ENCODE measurements around the gene SORCS1.

The SORCS1 gene

DNA sequence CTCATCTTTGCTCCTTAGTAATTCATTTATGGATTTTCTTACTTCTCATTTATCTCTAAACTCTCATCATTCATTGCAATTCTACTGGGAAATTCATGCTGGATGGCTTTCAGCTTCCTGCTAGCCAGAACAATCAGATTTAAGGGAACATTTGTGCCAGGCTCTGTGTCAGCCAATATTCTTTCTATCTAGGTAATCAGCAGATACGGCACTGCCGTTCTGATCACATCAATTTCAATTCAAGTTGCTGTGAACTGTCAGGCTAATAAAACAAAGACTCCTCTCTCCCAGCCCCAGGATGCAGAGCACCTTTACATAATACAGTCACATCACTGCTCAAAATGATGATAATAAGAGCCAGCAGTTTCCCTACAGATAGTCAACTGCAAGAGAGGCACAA is 468.3 kb downstream of the SORCS1 start:
- no peak overlapping the region for H3K27ac ChIP-seq
- no peaks in the 10 kb centered on the region for H3K9me3 ChIP-seq (ENCODE audit: low read depth, low read length)
- no peak overlapping the region for H3K4me3 ChIP-seq
- no peaks in the 10 kb centered on the region for H3K36me3 ChIP-seq (ENCODE audit: insufficient read depth, low read length)
- DNase-seq (ENCODE audit: low read depth, low spot score) = no peak
- TF ChIP-seq EZH2 (IDR thresholded peaks at IDR 0.05) (no peak), POLR2AphosphoS5 (IDR thresholded peaks at IDR 0.05; ENCODE audit: borderline replicate concordance, low read depth, low read length) (no peak), FOXP2 (optimal IDR thresholded peaks at IDR 0.05; ENCODE audit: control extremely low read depth, extremely low read length, insufficient read depth) (no peak)
- no peak overlapping the region for H3K9ac ChIP-seq (ENCODE audit: insufficient read length)

DNA sequence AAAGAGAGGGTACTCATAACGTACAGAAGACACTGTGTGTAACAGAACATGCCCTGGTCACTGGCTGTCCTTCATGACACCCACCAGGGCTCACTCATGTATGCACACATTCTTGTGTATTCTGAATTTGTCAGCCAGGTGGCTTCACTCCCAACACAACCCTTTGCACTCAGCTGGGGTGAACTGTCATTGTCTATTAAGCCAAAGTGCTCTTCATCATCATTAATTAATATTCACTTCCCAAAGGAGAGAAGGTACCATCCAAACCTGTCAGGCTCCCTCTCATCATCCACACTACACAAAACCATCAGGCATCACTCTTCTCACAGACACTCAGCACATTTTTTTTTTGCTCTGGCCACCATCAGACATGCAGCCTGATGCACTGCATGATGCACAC is 469.8 kb downstream of the SORCS1 start:
- Histone ChIP-seq H3K27ac (no peak overlapping the region), H3K9me3 (ENCODE audit: low read depth, low read length) (no peaks in the 10 kb centered on the region), H3K36me3 (ENCODE audit: insufficient read depth, low read length) (no peaks in the 10 kb centered on the region), H3K4me3 (no peak overlapping the region), H3K9ac (ENCODE audit: insufficient read length) (no peak overlapping the region)
- no peak for DNase-seq (ENCODE audit: low read depth, low spot score)
- TF ChIP-seq EZH2 (IDR thresholded peaks at IDR 0.05) = no peak
- no peak for TF ChIP-seq FOXP2 (optimal IDR thresholded peaks at IDR 0.05; ENCODE audit: control extremely low read depth, extremely low read length, insufficient read depth)
- TF ChIP-seq POLR2AphosphoS5 (IDR thresholded peaks at IDR 0.05; ENCODE audit: borderline replicate concordance, low read depth, low read length) = no peak

DNA sequence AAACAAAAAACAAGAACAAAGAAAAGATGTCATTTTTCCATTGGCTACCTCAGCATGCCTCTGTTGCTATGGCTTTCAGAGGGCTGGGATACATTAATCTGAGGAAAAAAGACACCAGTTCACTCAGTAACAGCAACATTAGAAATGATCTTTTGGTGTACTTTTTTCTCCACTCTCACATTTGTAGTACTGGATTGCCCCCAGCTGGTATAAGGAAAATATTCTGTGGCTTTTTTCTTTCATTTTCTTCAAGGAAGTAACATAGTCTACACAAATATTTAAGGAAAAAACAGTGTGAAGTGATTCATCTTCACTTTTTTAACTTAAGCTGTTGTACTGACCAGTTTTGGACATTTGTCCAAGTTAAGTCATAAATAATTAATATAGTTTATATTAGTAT is 482.3 kb downstream of the SORCS1 start:
- Histone ChIP-seq H3K9me3 (ENCODE audit: low read depth, low read length) (no peaks in the 10 kb centered on the region), H3K4me3 (no peak overlapping the region), H3K36me3 (ENCODE audit: insufficient read depth, low read length) (no peaks in the 10 kb centered on the region), H3K9ac (ENCODE audit: insufficient read length) (no peak overlapping the region), H3K27ac (no peak overlapping the region)
- no peak for DNase-seq (ENCODE audit: low read depth, low spot score)
- TF ChIP-seq EZH2 (IDR thresholded peaks at IDR 0.05) (no peak), FOXP2 (optimal IDR thresholded peaks at IDR 0.05; ENCODE audit: control extremely low read depth, extremely low read length, insufficient read depth) (no peak), POLR2AphosphoS5 (IDR thresholded peaks at IDR 0.05; ENCODE audit: borderline replicate concordance, low read depth, low read length) (no peak)

DNA sequence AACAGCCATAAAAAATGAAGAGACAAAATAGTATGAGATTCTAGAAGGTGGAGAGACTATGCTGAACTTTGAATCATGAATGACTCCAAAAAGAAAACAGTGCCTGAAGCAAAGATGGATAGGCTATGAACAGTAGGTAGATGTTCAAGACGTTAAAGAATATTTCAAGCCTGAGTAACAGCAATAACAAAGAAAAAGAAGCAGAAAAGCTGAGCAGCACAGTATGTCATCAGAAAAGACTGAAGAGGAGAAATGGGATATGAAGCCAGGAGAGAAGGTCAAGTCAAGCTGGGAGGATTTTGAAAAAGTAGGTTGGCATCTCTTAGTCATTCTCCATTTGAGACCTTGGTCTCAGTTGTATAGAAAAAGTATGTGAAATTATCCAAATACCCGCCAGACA is 484.4 kb downstream of the SORCS1 start:
- Histone ChIP-seq H3K9me3 (ENCODE audit: low read depth, low read length) (no peaks in the 10 kb centered on the region), H3K27ac (no peak overlapping the region), H3K9ac (ENCODE audit: insufficient read length) (no peak overlapping the region), H3K4me3 (no peak overlapping the region), H3K36me3 (ENCODE audit: insufficient read depth, low read length) (no peaks in the 10 kb centered on the region)
- TF ChIP-seq EZH2 (IDR thresholded peaks at IDR 0.05) (no peak), POLR2AphosphoS5 (IDR thresholded peaks at IDR 0.05; ENCODE audit: borderline replicate concordance, low read depth, low read length) (no peak), FOXP2 (optimal IDR thresholded peaks at IDR 0.05; ENCODE audit: control extremely low read depth, extremely low read length, insufficient read depth) (no peak)
- DNase-seq (ENCODE audit: low read depth, low spot score) = no peak

DNA sequence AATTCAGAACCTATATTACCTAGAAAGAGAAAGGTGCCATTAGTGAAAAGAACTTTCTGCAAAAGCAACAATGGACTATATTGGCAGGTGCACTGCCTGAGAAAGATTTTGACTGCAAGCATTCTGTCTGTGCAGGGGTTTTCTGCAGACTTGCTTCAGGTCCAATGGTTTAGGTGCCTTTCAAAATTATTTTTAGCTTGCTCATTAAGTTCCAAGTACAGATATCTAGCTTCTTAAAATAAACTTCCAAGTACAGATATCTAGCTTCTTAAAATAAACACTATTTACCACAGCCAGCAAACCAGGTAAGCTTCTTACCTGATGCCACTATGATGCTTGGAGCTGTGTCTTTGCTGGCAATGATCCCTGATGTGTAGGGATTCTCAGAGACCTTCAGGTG is 485.2 kb downstream of the SORCS1 start:
- no peak for DNase-seq (ENCODE audit: low read depth, low spot score)
- Histone ChIP-seq H3K4me3 (no peak overlapping the region), H3K9me3 (ENCODE audit: low read depth, low read length) (no peaks in the 10 kb centered on the region), H3K27ac (no peak overlapping the region), H3K36me3 (ENCODE audit: insufficient read depth, low read length) (no peaks in the 10 kb centered on the region), H3K9ac (ENCODE audit: insufficient read length) (no peak overlapping the region)
- TF ChIP-seq POLR2AphosphoS5 (IDR thresholded peaks at IDR 0.05; ENCODE audit: borderline replicate concordance, low read depth, low read length) (no peak), FOXP2 (optimal IDR thresholded peaks at IDR 0.05; ENCODE audit: control extremely low read depth, extremely low read length, insufficient read depth) (no peak), EZH2 (IDR thresholded peaks at IDR 0.05) (no peak)

DNA sequence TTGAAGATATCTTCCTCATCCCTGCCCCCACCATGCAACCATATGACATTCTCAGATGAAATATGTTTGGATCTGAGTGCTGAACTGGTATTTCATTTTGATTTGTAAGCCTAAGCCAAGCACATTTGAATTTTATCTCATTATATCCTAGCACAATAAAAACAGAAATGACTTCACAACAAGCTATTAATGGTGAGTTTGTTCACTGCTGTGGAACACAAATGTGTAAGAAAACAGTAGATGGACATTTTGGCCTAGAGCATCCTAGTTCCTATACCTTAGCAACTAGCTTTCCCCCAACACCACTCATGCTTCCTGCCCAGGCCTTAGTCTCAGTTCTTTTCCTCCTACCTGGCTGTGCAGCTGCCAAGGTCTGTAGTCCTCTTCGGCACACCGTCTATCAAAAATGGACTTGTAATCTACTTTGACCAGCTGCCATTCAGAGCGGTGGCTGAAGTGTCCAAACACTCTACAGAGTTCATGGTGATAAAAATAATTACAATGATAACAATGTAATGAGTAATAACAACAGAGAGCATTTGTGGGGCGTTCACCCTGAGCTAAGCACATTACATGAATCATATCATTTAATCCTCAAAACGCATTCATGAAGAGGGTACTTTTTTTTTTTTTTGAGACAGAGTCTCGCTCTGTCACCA is 491.9 kb downstream of the SORCS1 start:
- no peak overlapping the region for H3K27ac ChIP-seq
- TF ChIP-seq FOXP2 (optimal IDR thresholded peaks at IDR 0.05; ENCODE audit: control extremely low read depth, extremely low read length, insufficient read depth) = no peak
- TF ChIP-seq EZH2 (IDR thresholded peaks at IDR 0.05) = no peak
- TF ChIP-seq POLR2AphosphoS5 (IDR thresholded peaks at IDR 0.05; ENCODE audit: borderline replicate concordance, low read depth, low read length) = no peak
- no peak for DNase-seq (ENCODE audit: low read depth, low spot score)
- no peak overlapping the region for H3K4me3 ChIP-seq
- H3K9me3 ChIP-seq (ENCODE audit: low read depth, low read length) = no peaks in the 10 kb centered on the region
- no peaks in the 10 kb centered on the region for H3K36me3 ChIP-seq (ENCODE audit: insufficient read depth, low read length)
- H3K9ac ChIP-seq (ENCODE audit: insufficient read length) = no peak overlapping the region

DNA sequence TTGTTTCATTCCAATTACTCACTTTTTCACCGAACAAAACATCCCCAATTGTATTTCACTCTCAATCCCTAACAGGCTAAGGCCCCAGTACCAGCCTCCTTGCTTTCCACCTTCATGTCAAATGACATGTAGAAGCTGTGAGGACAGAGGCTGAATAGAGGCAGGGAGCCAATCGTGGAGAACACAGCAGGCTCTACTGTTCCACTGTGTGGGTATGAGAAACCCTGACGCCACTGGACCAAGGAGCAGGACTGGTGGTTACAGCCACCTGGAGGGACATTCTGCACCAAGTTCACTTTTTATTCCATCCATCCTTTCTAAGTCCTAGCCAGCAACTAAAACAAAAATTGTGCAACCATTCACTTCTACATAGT is 502.8 kb downstream of the SORCS1 start:
- H3K9ac ChIP-seq (ENCODE audit: insufficient read length) = no peak overlapping the region
- DNase-seq (ENCODE audit: low read depth, low spot score) = no peak
- H3K9me3 ChIP-seq (ENCODE audit: low read depth, low read length) = no peaks in the 10 kb centered on the region
- no peak overlapping the region for H3K27ac ChIP-seq
- no peaks in the 10 kb centered on the region for H3K36me3 ChIP-seq (ENCODE audit: insufficient read depth, low read length)
- H3K4me3 ChIP-seq = no peak overlapping the region
- TF ChIP-seq FOXP2 (optimal IDR thresholded peaks at IDR 0.05; ENCODE audit: control extremely low read depth, extremely low read length, insufficient read depth) = no peak
- TF ChIP-seq POLR2AphosphoS5 (IDR thresholded peaks at IDR 0.05; ENCODE audit: borderline replicate concordance, low read depth, low read length) = no peak
- TF ChIP-seq EZH2 (IDR thresholded peaks at IDR 0.05) = no peak

DNA sequence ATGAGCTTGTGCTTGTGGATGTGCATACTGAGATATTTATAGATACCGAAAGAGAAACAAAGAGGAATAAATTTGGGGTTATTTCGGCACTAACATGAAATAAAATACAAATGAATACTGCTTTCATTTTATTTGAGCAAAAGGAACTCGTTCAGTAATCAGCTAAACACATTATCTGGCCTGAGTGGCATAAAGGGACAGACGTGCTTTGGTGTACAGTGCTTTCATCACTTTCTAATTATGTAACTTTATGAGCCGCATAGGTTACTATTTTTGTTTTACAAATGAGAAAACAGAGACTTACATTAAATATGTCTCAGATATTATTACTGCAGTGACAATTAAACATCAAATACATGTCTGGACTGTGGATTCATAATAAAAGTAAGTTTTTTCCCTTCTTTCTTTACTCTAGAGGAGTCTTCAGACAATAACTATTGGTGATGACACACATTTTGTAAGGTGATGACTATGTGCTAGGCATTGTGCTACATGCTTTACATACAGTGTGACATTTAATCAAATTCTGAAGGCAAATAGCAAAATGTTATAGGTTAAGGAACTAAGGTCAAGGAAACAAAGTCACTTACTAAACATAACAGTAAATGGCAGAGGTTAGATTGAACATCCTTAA is 503.3 kb downstream of the SORCS1 start:
- TF ChIP-seq POLR2AphosphoS5 (IDR thresholded peaks at IDR 0.05; ENCODE audit: borderline replicate concordance, low read depth, low read length) (no peak), EZH2 (IDR thresholded peaks at IDR 0.05) (no peak), FOXP2 (optimal IDR thresholded peaks at IDR 0.05; ENCODE audit: control extremely low read depth, extremely low read length, insufficient read depth) (no peak)
- no peaks in the 10 kb centered on the region for H3K9me3 ChIP-seq (ENCODE audit: low read depth, low read length)

More for the DNA sequence above, 503.3 kb downstream of the SORCS1 start:
- H3K36me3 ChIP-seq (ENCODE audit: insufficient read depth, low read length) = no peaks in the 10 kb centered on the region
- no peak overlapping the region for H3K27ac ChIP-seq
- no peak overlapping the region for H3K4me3 ChIP-seq
- no peak overlapping the region for H3K9ac ChIP-seq (ENCODE audit: insufficient read length)
- no peak for DNase-seq (ENCODE audit: low read depth, low spot score)
